Osteoblast (primary cell): Measurements from ENCODE around the gene SETX. TPM values are rescaled to one million over a fixed set of nuclear protein-coding genes. Genes with fewer than 3 reads are reported as not detected.

ENCODE experiments used
- DNase-seq: peaks from one replicate; pipeline ENCODE4 v3.0.0; 2011; ENCODE audit warnings: low spot score, mixed read lengths; ENCODE audit not compliant: insufficient read length; ENCODE audit errors: missing footprints
- H2AFZ ChIP-seq: 2 replicates; pipeline ENCODE4 v1.6.0; 2011; ENCODE audit warnings: mild to moderate bottlenecking, low read length
- H3K27ac ChIP-seq: 2 replicates; pipeline ENCODE4 v1.5.1; 2011; ENCODE audit warnings: mild to moderate bottlenecking, low read depth, low read length, moderate library complexity
- H3K27me3 ChIP-seq: 2 replicates; pipeline ENCODE4 v1.6.0; 2012; ENCODE audit warnings: mild to moderate bottlenecking, control low read depth, inconsistent platforms, low read length, moderate library complexity; ENCODE audit not compliant: insufficient read depth
- H3K36me3 ChIP-seq: 2 replicates; pipeline ENCODE4 v1.5.1; 2011; ENCODE audit warnings: mild to moderate bottlenecking, low read length, control low read depth, moderate library complexity; ENCODE audit not compliant: insufficient read depth
- H3K4me1 ChIP-seq: 2 replicates; pipeline ENCODE4 v1.5.1; 2011; ENCODE audit warnings: mild to moderate bottlenecking, low read length, control low read depth, moderate library complexity; ENCODE audit not compliant: insufficient read depth
- H3K4me2 ChIP-seq: 2 replicates; pipeline ENCODE4 v1.6.0; 2011; ENCODE audit warnings: mild to moderate bottlenecking, low read length; ENCODE audit not compliant: insufficient read depth
- H3K4me3 ChIP-seq: fragments of 200-600 bp; sonication (generic); 3 replicates; pipeline ENCODE4 v1.5.1; 2012; ENCODE audit warnings: mild to moderate bottlenecking, low read length, inconsistent platforms; ENCODE audit not compliant: insufficient read depth
- H3K79me2 ChIP-seq: 2 replicates; pipeline ENCODE4 v1.6.0; 2012; ENCODE audit warnings: mild to moderate bottlenecking, low read length, control low read depth, inconsistent platforms; ENCODE audit not compliant: insufficient read depth
- H3K9me3 ChIP-seq: 2 replicates; pipeline ENCODE4 v1.5.1; 2011; ENCODE audit warnings: low read depth, low read length, control low read depth
- H4K20me1 ChIP-seq: 2 replicates; pipeline ENCODE4 v1.6.0; 2012; ENCODE audit warnings: mild to moderate bottlenecking, low read length, control low read depth; ENCODE audit not compliant: insufficient read depth
- CTCF ChIP-seq: IDR thresholded peaks from 2 replicates; pipeline ENCODE4 v1.5.1; 2011; ENCODE audit warnings: mild to moderate bottlenecking, low read depth, low read length, moderate library complexity; ENCODE audit errors: extremely low read depth
- total RNA-seq: library from RNA; depleted of rRNA; stranded (reverse); fragments of >200 nt; gene quantifications from 2 replicates; pipeline ENCODE4 v1.2.3, GENCODE V29; 2012

Gene SETX
- total RNA-seq, 1 donor = 89.0 TPM

DNA sequence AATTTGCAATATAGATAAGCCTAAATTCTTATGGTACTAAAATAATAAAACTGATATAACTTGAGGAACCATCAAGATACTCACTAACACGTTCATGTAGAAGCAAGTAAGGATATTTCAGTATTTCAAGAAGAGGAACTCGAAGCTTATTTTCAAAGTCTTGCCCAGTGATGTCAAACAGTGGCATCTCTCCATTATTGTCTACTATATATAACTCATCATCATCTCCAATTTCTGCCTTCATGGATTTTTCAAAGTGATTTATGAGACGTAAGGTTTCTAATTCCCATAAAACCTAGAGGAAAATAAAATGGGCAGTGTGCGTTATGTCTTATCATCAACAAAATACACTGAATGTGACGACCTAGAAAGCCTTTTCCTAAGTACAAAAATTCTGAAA, 8.6 kb downstream of the SETX start:
- DNase-seq = no peak
- peaks cover 2% of the 10 kb centered on the region for H3K4me1 ChIP-seq
- H2AFZ ChIP-seq = no peak overlapping the region
- H3K36me3 ChIP-seq = peaks cover 90% of the 10 kb centered on the region
- H3K4me3 ChIP-seq = no peak overlapping the region
- H3K9me3 ChIP-seq = no peaks in the 10 kb centered on the region
- no peak for TF ChIP-seq CTCF
- H3K27me3 ChIP-seq = no peaks in the 10 kb centered on the region
- peaks cover 12% of the 10 kb centered on the region for H4K20me1 ChIP-seq
- H3K4me2 ChIP-seq = no peak overlapping the region
- H3K79me2 ChIP-seq = peaks cover 38% of the 10 kb centered on the region
- H3K27ac ChIP-seq = no peak overlapping the region

DNA sequence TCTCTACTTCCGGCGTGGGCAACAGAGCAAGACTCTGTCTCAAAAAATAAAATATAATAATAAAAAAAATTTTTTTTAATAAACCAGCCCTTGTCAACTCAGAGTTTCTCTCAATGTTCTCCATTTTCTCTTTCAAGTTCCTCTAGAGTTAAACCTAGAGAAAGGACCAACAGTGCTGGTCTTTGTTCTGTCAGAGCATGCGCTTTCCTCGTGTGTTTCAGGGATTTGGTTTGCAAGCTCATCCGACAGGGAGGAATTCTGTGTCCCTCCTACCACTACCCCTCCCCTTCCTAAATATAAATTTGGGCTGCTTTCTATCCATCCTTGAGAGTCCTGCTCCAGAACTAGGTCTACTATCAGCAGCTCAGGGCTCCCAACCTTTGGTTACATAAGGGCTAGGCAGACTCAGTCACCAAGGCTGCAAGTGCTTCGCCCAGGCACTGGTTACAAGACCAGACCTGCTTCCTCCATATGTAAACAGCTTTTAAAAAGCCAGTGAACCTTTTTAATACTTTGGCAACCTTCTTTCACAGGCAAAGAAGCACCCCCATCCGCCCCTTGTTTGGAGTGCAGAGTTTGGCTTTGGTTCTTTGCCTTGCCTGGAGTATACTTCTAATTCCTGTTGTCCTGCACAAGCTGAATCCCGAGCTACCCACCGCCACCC, 13.5 kb downstream of the SETX start:
- Histone ChIP-seq H3K36me3 (peaks cover 78% of the 10 kb centered on the region), H3K4me1 (no peaks in the 10 kb centered on the region), H3K4me3 (no peak overlapping the region), H3K27me3 (no peaks in the 10 kb centered on the region), H3K79me2 (peaks cover 7% of the 10 kb centered on the region), H4K20me1 (peaks cover 16% of the 10 kb centered on the region), H3K4me2 (no peak overlapping the region), H2AFZ (no peak overlapping the region), H3K27ac (no peak overlapping the region), H3K9me3 (no peaks in the 10 kb centered on the region)
- no peak for TF ChIP-seq CTCF
- no peak for DNase-seq

DNA sequence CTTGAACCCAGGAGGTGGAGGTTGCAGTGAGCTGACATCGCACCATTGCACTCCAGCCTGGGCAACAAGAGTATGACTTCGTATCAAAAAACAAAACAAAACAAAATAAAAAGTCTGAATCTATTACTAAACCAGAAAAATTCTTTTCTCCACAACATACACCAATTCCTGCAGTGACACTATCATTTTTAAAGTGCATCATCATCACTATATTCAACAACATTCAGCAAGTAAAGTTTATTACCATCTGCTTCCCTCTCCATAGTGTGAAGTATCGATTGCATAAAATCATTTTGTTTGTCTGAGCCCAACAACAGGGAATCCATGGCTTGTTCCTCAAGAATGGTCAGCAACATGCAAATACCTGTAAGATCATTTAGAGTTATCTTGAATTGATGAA, 20.4 kb downstream of the SETX start:
- peaks cover 79% of the 10 kb centered on the region for H3K36me3 ChIP-seq
- peaks cover 2% of the 10 kb centered on the region for H4K20me1 ChIP-seq
- no peak overlapping the region for H2AFZ ChIP-seq
- no peak overlapping the region for H3K27ac ChIP-seq
- no peaks in the 10 kb centered on the region for H3K27me3 ChIP-seq
- no peaks in the 10 kb centered on the region for H3K4me1 ChIP-seq
- no peak overlapping the region for H3K4me2 ChIP-seq
- no peak for DNase-seq
- TF ChIP-seq CTCF = no peak
- H3K9me3 ChIP-seq = no peaks in the 10 kb centered on the region
- H3K4me3 ChIP-seq = no peak overlapping the region
- no peaks in the 10 kb centered on the region for H3K79me2 ChIP-seq

GRCh38 chr9:132333556-132333955, 21.2 kb downstream of the SETX start:
- Histone ChIP-seq H3K9me3 (no peaks in the 10 kb centered on the region), H2AFZ (no peak overlapping the region), H3K4me1 (no peaks in the 10 kb centered on the region), H3K4me2 (no peak overlapping the region), H3K27me3 (no peaks in the 10 kb centered on the region), H3K4me3 (no peak overlapping the region), H4K20me1 (no peaks in the 10 kb centered on the region), H3K79me2 (no peaks in the 10 kb centered on the region), H3K36me3 (peaks cover 84% of the 10 kb centered on the region), H3K27ac (no peak overlapping the region)
- no peak for TF ChIP-seq CTCF
- DNase-seq = no peak
